ENCODE measurements around the gene PKD2.

The PKD2 gene

DNA sequence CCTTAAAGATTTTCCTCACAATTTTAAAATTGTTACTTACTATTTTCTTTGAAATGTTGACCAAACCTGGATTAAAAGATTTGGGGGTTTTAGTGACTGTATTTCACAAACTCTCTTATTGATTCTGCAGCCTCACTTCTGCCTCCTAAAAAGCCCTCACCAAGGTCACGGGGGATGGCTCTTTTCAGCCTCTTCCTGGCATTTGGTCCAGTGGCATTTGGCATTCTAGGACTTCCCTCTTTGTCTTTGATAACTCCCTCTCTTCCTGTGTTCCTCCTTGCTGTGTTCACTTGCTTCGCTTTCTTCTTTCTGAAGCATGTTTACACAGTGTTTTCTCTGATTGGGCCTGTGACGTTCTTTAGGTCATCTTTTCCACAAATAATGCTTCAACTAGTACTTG is 21.5 kb downstream of the PKD2 start:
- DNase-seq: no peak

DNA sequence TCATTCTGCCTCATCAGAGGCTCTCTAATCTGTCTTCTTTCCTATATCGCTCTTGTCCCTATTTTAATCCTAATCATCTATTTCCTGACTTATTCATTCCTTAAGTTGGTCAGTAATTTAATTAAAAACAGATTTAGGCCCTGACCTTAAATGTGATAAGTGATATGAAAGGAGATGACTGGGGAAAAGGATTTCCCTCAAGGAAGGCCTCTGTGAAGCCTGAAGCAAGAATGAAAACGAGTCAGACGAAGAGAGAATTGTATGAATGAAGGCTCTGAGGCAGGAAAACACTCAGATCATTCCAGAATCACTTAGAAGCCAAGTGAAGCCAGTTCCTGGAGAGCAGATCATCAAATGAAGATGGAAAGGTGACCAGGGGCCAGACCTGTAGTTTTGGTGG is 22.1 kb downstream of the PKD2 start:
- DNase-seq: no peak

DNA sequence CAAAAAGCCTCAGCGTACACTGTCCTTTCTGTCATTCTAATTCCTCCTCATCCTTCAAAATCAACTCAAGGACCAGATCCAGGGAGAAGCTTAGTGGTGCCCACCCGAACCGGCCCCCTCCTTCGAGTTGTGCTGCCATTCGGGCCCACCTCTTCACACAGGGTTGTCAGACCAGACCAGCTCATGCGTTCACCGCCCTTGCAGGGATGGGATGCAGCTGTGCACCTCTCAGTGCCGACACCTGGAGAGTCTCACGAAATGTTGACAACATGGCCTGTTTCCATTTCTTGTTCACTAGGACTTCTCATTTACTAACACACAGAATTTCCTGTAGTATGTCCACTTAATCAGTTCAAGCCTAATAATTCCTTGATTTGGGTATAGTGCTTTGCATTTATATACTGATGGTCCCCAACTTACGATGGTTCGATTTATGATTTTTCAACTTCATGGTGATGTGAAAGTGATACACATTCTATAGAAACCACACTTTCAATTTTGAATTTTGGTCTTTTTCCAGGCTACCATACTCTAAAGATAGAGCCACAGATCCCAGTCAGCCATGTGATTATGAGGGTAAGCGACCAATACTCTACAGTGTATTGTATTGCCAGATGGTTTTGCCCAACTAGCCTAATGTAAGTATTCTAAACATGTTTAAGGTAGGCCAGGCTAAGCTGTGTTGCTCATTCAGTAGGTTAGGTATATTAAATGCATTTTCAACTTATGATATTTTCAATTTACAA is 23.3 kb downstream of the PKD2 start:
- DNase-seq: no peak

DNA sequence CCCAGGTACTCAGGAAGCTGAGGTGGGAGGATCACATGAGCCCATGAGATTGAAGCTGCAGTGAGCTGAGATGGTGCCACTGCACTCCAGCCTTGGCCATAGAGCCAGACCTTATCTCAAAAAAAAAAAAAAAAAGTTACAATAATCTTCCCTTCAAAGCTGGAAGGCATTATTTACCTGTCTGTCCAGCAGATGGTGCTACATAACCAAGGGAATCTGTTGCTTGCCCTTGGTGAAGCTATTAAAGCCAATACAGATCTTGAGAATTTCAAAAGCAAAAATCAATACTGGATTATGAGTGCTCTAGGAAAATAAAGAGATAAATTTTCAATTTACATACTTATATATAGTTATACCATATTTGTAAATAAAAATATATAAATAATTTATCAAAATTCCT is 25.9 kb downstream of the PKD2 start:
- no peak for DNase-seq

DNA sequence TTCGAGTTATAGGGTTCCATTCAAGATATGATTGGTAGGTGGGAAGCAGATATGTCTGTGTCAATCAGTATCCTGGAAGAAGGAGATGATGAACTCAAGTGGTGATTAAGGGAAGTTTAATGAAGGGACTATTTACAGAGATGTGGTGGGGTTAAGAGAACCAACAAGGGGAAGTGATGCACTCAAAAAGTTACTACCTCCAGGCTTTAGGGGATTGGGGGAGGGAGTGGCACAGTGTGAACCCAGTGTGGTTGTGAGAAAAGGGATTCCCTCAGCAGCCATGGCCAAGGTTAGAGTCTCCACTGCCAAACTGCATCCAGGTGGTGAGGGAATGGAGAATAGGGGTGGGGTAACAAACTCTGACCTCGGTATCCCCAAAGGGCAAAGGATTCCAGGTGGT is 27.9 kb downstream of the PKD2 start:
- DNase-seq: no peak

DNA sequence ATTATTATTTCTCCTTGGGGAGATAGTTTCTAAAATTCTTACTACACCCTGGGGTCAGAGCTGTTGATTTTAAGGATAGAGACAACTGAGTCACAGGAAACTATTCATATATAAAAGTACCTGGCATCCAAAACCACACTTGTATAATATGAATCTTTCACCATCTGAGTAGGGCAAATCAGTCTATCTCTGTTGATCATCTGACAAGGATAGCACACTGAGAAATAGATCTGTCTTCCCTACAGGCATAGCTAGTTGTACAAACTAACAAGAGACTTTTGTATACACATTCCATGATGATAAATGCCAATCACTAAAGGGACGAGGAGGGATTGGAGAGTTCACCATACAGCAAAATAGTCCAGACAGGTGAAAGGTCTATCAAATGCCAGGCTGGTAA is 30.0 kb downstream of the PKD2 start:
- no peak for DNase-seq

DNA sequence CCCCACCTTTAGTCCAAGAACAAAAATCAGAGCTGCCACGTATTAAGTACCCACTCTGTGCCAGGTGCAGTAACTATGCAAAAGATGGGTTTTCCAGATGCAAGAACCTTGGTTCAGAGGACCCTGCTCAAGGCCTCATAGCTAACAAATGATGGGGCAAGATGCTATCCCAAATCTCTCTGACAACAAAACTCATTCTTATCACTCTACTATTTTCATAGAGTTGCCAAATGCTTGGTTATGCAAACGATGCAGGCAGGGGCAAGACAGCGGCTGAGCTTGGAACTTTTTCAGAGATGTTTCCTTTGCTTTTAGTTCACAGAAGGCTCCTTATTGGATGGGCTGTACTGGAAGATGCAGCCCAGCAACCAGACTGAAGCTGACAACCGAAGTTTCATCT is 30.5 kb downstream of the PKD2 start:
- no peak for DNase-seq

DNA sequence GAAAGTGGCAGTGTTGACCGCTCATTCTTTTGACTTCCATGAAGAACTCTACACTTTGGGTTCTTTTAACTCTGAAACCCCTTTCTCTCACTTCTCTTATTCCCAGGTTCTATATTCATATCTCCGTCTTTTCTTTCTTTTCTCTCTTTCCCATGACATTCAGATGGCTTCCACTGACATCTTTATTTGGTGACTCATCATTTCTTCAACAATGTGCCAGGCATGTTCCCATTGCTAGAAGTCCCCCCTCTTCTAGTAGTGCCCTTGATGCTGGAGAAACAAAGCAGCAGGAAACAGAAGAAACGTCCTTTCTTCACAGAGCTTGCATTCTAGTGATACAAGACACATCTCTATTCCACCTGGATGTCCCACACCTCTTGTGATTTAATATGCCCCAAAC is 33.3 kb downstream of the PKD2 start:
- no peak for DNase-seq

DNA sequence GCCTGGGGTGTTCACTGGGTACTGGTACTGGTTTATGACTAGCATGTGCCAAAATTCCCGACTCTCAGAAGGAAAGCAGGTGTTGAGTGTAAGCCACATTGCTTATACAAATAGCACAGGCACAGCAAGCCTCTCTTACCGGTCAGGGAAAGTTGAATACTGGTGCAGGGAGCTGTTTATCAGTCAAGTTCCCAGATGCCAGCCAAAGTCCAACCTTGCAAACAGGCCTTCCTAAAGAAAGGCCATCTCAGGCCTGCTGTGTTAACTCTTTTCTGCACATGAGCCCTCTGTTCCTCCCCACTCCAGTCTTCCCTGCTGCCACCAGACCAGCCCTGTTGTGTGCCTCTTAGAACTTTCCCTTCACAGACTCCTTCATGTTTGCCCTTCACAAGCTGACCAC is 34.2 kb downstream of the PKD2 start:
- DNase-seq: no peak

DNA sequence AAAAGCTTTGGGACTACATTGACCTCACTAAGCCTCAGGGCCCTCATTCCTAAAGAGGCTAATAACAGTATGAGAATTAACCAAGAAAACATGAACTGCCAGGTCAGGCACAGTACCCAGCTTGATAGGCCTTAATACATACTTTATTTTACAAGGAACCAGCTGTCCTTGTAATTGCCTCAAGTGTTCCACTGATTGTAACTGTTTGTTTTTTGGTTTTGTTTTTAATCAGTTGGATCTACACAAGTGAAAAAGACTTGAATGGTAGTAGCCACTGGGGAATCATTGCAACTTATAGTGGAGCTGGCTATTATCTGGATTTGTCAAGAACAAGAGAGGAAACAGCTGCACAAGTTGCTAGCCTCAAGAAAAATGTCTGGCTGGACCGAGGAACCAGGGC is 35.6 kb downstream of the PKD2 start:
- DNase-seq: no peak

DNA sequence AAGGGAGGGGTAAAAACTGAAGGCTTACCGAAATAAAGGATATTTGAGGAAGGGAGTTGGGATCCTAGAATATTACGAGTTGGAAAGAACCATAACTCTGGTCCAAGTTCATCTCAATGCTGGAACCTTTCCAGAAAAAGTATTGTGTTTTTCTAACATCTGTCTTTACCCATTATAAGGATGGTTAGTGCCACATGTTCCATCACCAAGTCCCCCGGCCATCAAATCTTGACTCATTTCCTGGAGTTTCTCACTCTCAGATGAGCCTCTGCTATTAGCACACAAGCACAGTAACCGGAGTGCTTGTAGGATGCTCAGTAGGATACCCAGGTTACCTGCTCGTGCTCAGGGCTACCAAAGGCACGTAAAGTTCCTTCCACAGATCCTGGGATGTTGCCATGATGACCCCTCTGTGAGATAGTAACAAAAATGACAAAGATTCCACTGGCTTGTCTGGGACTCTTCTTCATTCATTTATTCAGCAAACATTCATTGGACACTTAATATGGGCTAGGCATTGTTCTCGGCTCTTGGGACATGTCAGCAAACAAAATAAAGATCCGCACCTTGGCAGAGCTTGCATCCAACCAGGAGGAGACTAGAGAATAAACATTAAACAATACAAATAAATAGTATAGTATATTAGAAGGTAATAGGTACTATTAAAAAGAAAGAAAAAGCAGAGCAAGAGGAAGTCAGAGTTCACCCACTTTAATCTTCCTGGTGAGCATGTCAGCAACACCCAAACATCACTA is 36.3 kb downstream of the PKD2 start:
- no peak for DNase-seq

DNA sequence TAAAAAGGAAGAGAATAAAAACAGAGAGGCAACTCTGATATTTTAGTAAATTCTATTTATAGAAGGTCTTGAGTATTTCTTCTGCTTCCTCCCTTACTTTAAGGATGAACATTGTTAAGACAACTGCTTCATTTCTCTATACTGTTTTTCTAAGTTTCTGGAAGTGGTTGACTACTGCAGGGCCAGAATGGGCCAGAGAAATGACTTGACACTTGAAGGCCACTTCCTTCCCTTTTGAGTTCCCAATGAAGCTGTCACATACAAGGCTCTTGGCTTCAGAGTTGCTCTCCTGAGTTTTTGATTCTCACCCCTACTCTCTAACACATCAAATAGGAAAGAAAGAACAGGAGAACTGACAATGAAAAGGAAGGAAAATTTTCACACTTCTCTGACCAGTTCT is 37.6 kb downstream of the PKD2 start:
- no peak for DNase-seq

DNA sequence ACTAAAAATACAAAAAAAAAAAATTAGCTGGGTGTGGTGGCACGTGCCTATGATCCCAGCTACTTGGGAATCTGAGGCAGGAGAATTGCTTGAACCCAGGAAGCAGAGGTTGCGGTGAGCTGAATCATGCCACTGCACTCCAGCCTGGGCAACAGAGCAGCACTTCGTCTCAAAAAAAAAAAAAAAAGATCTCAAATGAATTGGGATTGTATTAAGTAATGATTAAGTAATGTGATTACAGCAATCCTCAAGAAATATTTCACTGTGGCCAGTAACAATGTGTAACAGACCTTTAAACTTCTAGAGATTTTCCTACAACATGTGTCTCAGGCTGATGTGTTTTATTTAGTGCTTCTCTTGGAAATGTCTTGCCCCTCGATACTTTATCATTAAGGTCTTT is 46.8 kb downstream of the PKD2 start:
- no peak for DNase-seq

DNA sequence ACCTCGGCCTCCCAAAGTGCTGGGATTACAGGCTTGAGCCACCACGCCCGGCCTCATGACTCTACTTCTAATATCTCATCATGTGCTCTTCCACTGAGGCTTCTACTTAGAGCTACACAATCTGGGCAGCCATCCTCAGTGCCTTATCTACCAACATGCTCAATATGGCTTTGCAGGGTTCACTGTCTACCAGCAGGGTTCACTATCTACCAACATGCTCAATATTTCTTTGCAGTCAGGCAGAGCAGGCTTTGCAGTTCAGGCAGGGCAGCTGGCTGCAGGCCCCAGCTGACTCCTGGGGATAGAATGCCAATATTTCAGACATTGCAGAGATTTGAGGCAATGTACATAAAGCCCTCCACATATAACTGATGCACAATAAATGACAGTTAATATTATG is 47.5 kb downstream of the PKD2 start:
- DNase-seq: no peak

DNA sequence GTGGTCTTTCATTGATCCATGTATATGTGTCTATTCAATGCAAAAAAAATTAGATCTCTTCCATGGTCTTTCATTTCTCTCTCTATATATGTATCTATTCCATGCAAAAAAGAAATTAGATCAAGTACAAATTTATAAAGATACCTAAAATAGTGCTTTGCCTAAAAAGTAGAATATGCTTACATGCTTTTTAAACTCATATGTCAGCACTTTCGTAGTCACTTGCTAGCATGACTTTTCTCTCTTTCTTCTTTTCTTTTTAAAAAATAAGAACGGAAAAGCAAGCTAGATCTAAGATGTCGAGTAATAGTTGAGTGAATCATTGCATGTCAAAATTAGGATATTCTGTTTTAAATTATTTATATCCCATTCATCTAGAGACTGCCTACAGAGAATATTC is 50.9 kb downstream of the PKD2 start:
- no peak for DNase-seq

DNA sequence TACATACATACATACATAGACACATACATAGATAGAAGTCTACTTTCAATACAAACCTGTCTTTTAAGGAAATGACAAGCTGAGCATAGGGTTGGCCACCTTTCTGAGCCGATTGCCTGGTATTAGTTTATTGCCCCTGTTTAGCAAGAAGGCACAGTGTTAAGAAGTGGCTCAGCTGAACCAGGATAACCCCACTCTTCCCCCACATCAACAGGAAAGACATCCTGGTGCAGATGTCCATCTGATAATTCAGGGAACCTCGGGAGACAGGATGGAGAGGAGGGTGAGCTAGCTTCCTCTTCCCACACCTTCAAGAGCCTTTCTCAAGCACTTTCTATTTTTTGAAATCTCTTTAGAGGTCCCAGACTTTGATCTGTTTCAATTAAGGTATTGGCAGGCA is 52.3 kb downstream of the PKD2 start:
- DNase-seq: no peak

DNA sequence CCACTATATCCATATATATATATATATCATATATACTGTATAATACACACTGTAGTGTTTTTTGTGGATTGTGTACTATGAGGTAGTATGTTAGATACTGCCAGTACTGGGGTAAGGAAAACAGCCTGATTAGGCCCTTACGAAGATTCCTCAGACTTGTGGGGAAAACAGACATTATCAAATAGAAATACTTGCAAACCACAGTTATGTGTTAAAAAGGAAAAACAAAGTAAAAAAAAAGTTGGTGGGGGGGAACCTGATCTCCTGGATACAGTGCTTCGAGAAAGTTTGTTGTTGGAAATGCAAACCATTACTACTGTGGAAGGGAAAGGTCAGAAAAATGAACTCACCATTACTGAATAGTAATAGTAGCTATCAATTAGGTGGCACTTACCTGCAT is 53.0 kb downstream of the PKD2 start:
- DNase-seq: no peak

DNA sequence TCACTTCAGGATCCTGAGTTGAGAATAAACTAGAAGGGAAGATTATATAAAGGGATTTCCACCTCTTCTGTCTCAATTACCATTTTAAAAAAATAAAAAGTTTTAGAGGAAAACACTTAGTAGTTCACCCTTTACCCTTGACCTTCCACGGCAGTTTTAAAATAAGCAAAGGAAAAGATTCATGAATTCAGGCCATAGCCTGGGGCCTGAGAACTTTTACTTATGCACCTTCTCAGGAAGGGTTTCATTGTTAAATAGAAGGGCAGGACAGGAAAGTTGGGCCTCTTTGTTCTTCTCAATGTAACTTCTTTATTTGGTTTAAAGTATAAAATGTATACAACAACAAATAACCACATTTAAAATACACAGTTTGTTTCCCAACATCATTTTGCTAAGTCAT is 54.9 kb downstream of the PKD2 start:
- no peak for DNase-seq

DNA sequence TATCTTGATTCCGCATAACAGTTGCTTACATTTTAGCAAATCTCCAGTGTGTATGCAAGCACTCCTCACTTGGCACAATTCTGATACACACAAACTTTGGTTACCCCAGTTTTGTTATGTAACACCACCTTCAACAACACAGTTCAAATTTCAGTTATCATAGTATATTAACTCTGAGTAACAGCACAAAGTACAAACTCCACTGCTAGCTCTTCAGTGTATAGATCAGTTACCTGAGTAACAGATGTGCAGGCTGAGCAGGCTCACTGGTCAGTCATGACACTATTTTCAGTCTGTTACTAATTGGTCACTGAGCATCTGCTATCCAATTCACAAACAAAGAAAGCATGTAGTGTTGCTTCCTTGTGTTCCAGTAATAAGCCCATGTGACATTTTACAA is 55.4 kb downstream of the PKD2 start:
- no peak for DNase-seq

DNA sequence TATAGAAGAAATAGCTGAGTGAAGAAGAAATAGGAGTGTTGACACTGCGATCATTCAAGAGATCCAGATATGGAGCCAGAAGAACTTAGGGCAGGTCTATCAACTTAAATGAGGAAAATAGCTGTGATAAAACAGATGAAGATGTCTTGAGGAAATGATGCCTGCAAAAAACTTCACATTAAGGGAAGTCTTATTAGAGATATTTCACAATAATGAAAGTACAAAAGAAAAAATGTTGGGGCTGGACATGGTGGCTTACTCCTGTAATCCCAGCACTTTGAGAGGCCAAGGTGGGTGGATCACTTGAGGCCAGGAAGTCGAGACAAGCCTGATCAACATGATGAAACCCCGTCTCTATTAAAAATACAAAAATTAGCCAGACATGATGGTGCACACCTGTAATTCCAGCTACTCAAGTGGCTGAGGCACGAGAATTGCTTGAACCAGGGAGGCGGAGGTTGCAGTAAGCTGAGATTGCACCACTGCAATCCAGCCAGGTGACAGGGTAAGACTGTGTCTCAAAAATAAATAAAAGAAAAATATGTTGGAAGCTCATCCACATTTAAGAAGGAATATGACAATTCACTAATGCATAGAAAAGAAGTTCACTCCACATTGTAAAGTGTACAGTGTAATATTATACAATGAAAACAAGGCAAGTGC is 56.3 kb downstream of the PKD2 start:
- no peak for DNase-seq

DNA sequence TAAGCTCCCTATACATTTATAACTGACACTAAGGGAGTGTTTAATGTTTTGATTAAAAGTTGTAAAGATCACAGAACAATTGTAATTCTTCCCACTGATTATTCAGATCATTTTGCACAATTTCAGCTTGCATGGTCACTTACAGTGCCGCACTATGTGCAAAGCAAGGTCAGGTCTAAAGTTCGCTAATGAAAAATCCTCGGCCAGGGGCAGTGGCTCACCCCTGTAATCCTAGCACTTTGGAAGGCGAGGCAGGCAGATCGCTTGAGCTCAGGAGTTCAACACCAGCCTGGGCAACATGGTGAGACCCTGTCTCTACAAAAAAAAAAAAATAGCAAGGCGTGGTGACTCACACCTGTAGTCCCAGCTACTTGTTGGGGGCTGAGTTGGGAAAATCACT is 57.0 kb downstream of the PKD2 start:
- no peak for DNase-seq

DNA sequence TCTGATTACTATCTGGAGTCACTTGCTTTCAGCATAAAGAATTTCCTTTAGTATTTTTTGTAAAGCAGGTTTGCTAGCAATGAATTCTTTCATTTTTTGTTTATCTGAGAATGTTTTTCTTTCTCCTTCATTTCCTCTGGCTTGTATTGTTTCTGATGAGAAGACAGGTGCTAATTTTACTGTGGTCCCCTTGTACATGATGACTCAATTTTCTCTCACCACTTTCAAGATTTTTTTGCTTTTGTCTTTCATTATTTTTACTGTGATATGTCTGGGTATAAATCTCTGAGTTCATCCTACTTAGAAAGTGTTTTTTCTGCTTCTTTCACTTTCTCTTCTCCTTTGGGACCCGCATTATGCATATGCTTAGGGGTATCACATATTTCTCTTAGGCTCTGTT is 62.6 kb downstream of the PKD2 start:
- no peak for DNase-seq

DNA sequence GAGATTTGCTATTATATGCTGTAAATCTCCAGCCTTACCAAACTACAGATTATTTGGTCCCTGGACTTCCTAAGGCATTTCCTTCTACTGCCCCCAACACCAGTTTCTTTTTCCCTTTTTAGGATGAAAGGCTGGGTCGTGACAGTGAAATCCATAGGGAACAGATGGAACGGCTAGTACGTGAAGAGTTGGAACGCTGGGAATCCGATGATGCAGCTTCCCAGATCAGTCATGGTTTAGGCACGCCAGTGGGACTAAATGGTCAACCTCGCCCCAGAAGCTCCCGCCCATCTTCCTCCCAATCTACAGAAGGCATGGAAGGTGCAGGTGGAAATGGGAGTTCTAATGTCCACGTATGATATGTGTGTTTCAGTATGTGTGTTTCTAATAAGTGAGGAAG is 67.9 kb downstream of the PKD2 start:
- DNase-seq: no peak

DNA sequence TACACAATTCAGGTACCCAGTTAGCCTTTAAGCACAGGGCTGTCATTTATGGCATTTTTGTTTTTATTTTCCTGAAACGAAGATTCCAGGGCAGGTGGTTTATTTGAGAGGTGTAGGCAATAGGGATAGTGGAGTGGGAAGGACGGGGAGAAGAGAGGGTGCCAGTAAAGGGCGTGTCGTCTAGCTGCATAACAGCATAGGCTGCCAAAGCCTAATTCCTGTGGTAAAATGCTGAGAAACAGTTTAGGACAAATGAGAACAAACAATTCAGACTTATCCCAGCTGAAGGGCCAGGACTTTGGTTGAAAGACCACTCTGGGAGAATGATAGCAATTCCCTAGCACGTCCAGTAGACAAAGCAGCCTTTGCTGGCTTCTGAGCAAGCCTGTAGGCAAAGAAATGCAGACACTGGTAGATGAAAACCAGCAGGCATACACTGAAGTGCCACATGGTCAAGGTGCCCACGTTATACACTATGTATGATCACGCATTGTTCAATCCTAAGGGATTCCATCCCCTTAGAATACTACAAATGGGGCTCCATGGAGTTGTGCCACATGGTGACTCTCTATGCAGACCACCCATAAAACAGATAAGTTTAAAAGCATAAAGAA is 70.6 kb downstream of the PKD2 start:
- DNase-seq: no peak
